Bronchial epithelial cell (primary cell): ENCODE results near the gene CRYBG1. TPM values are rescaled to one million over a fixed set of nuclear protein-coding genes. Genes with fewer than 3 reads are reported as not detected.
A peak's percentile ranks its signal among the peaks of the same experiment; 100 is the strongest.
"Not testable (repeated sequence)": the region's sequence is repeated elsewhere in the genome, so short reads cannot be mapped to it uniquely, and the experiment has no call there.

Source experiments
- DNase-seq: peaks from one replicate; pipeline ENCODE4 v3.0.0-alpha.2; 2010; ENCODE audit warnings: low read depth
- FAIRE-seq: peaks from 2 replicates; lab custom pipeline; 2011; peaks lifted over from hg19 to GRCh38; lab: Jason Lieb, UNC
- H3K27me3 ChIP-seq: 2 replicates; pipeline ENCODE4 v1.5.1; 2011; ENCODE audit warnings: low read length; ENCODE audit not compliant: control insufficient read depth, insufficient read depth
- H3K36me3 ChIP-seq: 2 replicates; pipeline ENCODE4 v1.5.1; 2011; ENCODE audit warnings: low read length; ENCODE audit not compliant: control insufficient read depth, insufficient read depth
- H3K4me3 ChIP-seq: 2 replicates; pipeline ENCODE4 v1.5.1; 2011; ENCODE audit warnings: mild to moderate bottlenecking, low read depth, low read length, control low read depth
- CTCF ChIP-seq: IDR thresholded peaks from 2 replicates; pipeline ENCODE4 v1.5.1; 2011; ENCODE audit warnings: mild to moderate bottlenecking, moderate library complexity, low read length, control low read depth, inconsistent platforms; ENCODE audit not compliant: insufficient read depth, severe bottlenecking
- total RNA-seq: library from RNA; depleted of rRNA; stranded (reverse); fragments of >200 nt; gene quantifications from 2 replicates; pipeline ENCODE4 v1.2.1, GENCODE V29; 2014

The CRYBG1 gene
- total RNA-seq, 1 donor from 2014 or later, result 45.0 TPM

- DNase-seq (peak; percentile 67), FAIRE-seq (peak; percentile 72)
- no peak for TF ChIP-seq CTCF
- Histone ChIP-seq H3K27me3 (no peaks in the 10 kb centered on the region), H3K4me3 (no peak overlapping the region), H3K36me3 (no peaks in the 10 kb centered on the region)
Observed at GRCh38 chr6:106385530-106385929, 25.0 kb downstream of the CRYBG1 start.

DNA sequence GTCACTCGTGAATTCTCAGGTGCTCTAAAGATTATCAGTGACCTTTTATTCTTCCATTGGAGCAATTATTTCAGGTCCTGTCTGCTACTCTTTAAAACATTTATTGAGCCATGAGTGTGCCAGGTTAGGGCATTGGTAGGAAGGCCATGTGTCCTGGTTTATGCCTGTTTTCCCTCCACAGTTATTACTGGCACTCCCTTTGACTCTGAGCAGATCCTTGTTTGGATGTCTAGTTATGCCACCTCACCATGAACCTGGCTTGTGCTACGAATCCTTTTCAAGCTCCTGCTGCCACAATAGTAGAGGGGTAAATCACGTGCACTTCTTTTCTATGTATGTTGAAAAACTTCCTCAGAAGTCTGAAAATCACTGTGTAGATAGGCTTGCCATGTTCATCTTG is 27.4 kb downstream of the CRYBG1 start:
- H3K27me3 ChIP-seq, result no peaks in the 10 kb centered on the region
- TF ChIP-seq CTCF, result no peak
- FAIRE-seq, result no peak

DNA sequence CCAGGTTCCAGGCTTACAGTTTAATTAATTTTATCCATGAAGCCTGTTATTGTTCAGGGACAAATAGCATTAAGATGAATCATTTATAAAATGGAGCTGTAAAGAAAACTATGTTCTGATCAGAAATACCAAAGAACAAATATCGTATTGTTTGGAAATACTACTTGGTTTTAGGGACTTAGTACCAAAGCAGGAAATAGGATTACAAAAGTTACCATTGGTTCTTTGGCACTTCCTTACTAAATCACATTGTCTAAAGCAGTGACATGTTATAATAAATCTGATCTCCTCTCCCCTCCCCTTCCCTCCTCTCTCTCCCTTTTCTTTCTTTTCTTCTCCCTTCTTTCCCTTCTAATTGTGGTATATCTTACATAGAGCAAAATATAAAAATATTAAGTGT is 29.6 kb downstream of the CRYBG1 start:
- DNase-seq, result no peak
- H3K27me3 ChIP-seq, result no peaks in the 10 kb centered on the region
- H3K4me3 ChIP-seq, result no peak overlapping the region
- H3K36me3 ChIP-seq, result no peaks in the 10 kb centered on the region
- FAIRE-seq, result no peak
- TF ChIP-seq CTCF, result no peak

More for the DNA sequence above, 27.4 kb downstream of the CRYBG1 start:
- Histone ChIP-seq H3K4me3 (no peak overlapping the region), H3K36me3 (no peaks in the 10 kb centered on the region)
- DNase-seq, result no peak

- FAIRE-seq, result no peak
- no peaks in the 10 kb centered on the region for H3K27me3 ChIP-seq
Observed at GRCh38 chr6:106396426-106397220, 36.1 kb downstream of the CRYBG1 start.

DNA sequence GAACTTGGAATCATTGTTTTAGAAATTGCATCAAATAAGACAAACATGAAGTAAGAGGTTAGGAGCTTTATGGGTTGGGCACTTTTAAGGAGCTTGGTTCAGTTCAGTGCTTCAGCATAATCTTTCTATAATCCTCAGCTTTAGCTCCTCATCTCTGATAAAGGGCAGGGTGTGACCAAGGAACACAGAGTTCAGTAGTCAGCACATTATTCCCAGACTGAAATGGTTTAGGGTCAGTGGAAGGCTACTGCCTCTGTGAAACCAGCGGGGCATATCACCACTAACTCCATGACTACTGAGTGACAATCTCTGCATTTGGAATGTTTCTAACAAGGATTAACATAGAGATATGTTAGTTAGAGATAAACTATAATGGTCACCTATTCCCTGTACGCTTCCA is 36.9 kb downstream of the CRYBG1 start:
- TF ChIP-seq CTCF, result no peak
- FAIRE-seq, result no peak
- peaks cover 1% of the 10 kb centered on the region for H3K36me3 ChIP-seq
- no peak for DNase-seq
- no peak overlapping the region for H3K4me3 ChIP-seq
- no peaks in the 10 kb centered on the region for H3K27me3 ChIP-seq

More at GRCh38 chr6:106396426-106397220, 36.1 kb downstream of the CRYBG1 start:
- Histone ChIP-seq H3K4me3 (no peak overlapping the region), H3K36me3 (peaks cover 1% of the 10 kb centered on the region)
- DNase-seq, result no peak
- TF ChIP-seq CTCF, result no peak

- DNase-seq (no peak), FAIRE-seq (no peak)
- TF ChIP-seq CTCF, result no peak
Observed at GRCh38 chr6:106398621-106399020, 38.1 kb downstream of the CRYBG1 start.

GRCh38 chr6:106405044-106405443 is 44.5 kb downstream of the CRYBG1 start:
- not testable (repeated sequence) for H3K4me3 ChIP-seq, H3K36me3 ChIP-seq, DNase-seq, H3K27me3 ChIP-seq, FAIRE-seq

More at GRCh38 chr6:106398621-106399020, 38.1 kb downstream of the CRYBG1 start:
- no peak overlapping the region for H3K4me3 ChIP-seq
- H3K27me3 ChIP-seq, result no peaks in the 10 kb centered on the region
- peaks cover 1% of the 10 kb centered on the region for H3K36me3 ChIP-seq
